ENCODE results near the gene TTLL11. TPM values are rescaled to one million over a fixed set of nuclear protein-coding genes. Genes with fewer than 3 reads are reported as not detected.

The TTLL11 gene
- total RNA-seq, 1 donor from 2014 or later = 1.9 TPM

GRCh38 chr9:122125509-122126330 is 32.6 kb upstream of the TTLL11 start:
- DNase-seq (ENCODE audit: low read depth in 2 of 2) = peak in 1 of 2 donors; percentile 59

DNA sequence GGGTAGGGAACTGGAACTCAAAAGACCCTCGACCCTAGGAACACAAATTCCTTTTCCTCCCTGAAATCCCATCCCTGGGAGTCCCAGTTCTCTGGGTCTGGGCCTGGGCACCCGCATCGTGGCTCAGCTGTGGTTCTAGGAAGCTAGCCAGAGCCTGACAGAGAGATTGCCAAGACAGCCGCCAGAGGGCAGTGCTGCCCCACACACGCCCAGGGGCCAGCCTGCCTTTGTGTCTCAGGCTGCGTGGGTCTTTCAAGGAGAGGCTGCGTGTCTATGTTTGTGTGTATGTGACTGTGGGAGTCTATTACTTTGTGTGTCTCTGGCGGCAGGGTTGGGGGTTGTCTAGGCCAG is 32.0 kb upstream of the TTLL11 start:
- peak; percentile 45 to 80 for DNase-seq (ENCODE audit: low read depth in 2 of 2)

DNA sequence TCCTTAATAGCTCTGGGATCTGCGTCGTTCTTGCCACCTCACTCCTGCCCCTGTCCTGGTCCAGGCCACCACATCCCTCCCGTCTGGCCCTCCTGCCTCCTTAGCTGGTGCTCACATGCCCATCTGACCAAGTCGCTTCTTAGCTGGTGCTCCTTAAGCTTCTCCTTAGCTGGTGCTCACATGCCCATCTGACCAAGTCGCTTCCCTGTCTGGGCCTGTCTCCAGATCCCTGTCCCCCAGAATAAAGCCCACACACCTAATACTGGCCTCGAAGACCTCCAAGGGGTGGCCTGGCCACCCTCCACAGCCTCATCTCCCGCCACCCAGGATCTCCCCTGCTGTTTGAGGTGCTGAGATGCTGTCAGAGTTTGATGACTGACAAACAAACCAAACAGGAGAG is 31.4 kb upstream of the TTLL11 start:
- DNase-seq (ENCODE audit: low read depth in 2 of 2) = no peak

GRCh38 chr9:122124048-122124447 is 30.9 kb upstream of the TTLL11 start:
- no peak for DNase-seq (ENCODE audit: low read depth in 2 of 2)

GRCh38 chr9:122122903-122123632 is 30.0 kb upstream of the TTLL11 start:
- peak in 1 of 2 donors; percentile 61 for DNase-seq (ENCODE audit: low read depth in 2 of 2)

GRCh38 chr9:122122468-122122867 is 29.4 kb upstream of the TTLL11 start:
- DNase-seq (ENCODE audit: low read depth in 2 of 2) = no peak

- no peak for DNase-seq (ENCODE audit: low read depth in 2 of 2)
Measured at GRCh38 chr9:122121931-122122330, 28.8 kb upstream of the TTLL11 start.

DNA sequence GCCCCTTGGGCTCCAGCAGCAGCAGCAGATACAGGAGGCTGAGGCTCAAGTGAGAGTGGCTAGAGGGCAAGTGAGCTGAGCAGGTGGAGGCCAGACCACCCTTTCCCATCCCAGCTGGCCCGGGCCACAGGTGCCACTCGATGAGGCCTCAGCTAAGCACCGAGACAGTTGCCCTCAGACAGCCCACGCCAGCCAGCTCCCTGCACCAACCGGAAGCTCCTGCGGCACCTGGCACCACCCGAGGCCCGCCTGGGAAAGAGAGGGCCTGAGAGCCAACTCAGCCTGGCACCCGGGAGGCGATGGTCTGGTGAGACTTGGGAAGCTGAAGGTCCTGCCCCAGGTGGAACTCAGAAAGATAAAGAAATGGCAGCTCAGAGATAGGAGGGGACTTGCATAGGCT is 28.3 kb upstream of the TTLL11 start:
- no peak for DNase-seq (ENCODE audit: low read depth in 2 of 2)

DNA sequence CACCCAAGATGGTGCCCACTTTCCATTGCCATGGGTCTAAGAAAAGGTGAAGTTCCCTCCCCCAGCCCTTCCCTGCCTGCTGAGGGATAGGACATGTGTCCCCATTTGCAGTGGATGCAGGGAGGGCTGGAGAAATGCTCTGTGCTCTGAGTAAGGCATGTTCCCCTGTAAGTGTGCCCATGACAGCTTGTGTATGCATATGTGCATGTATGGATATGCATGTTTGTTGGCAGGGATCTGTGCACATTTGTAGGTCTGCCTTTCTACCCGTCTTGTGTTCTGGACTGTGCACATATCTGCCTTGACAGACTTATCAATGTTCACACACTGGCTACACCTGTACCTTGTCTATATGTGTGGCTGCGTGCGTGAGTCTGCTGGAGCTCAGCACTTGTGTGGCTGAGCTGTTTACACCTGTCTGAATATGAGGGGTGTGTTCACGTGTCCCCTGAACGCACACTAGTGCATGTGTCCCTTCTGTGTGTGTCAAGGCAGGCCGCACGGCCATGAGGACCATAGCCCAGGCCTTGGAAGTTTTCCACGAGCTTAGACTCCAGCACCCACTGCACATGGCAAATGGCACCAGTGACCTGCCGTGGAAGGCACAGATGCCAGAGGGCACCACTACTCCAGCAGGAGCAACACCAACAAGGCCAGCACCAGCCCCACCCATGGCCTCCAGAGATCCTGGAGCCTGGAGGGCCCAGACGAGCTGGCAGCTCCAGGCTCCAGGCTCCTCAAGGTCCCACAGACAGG is 27.4 kb upstream of the TTLL11 start:
- no peak for DNase-seq (ENCODE audit: low read depth in 2 of 2)

DNA sequence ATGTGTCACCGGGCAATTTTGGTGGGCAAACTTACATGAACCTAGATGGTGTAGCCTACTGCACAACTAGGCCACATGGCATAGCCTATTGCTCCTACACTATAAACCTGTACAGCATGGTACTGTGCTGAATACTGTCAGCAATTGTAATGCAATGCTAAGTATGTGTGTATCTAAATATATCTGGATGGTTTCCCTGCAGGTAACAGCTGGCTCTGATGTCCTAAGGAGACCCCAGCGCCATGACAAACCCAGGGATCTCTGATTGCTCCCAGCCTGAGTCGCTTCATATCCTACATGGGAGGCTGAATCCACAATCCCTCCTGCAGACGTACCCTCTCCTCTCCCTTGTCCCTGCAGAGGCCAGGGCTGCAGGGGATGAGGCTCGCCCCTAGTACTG is 26.6 kb upstream of the TTLL11 start:
- DNase-seq (ENCODE audit: low read depth in 2 of 2) = no peak

- DNase-seq (ENCODE audit: low read depth in 2 of 2) = no peak
Measured at GRCh38 chr9:122119166-122119521, 26.0 kb upstream of the TTLL11 start.

DNA sequence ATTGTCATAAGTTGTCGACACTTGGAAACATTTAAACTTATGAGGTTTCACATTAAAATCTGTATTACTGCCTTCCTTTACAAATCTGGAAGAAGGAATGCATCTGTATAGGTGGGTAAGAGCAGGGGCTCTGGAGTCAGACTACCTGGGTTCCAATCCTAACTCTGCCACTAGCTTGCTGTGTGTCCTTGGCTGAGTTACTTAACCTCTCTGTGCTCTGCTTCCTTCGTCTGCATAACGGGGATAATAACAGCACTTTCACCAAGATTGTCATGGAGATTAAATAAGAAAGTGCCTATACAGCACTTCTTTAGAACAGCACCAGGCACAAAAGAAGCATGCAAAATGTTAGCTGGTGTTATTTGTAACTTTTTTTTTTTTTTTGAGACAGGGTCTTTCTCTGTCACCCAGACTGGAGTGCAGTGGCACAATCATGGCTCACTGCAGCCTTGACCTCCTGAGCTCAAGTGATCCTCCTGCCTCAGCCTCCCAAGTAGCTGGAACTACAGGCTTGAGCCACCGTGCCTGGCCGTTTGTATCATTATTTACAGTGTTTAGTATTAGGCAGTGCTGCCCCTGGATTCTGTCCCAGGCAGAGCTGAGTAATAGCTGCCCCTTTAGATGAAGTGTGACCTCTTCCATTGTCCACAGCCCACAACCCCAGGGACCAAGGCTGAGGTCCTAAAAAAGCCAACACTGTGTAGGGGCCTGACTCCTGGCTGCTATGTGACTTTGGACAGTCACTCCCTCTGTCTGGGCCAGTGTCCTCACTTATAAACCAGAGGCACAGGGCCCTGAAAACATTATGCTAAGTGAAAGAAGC is 25.4 kb upstream of the TTLL11 start:
- peak in 1 of 2 donors; percentile 14 for DNase-seq (ENCODE audit: low read depth in 2 of 2)

DNA sequence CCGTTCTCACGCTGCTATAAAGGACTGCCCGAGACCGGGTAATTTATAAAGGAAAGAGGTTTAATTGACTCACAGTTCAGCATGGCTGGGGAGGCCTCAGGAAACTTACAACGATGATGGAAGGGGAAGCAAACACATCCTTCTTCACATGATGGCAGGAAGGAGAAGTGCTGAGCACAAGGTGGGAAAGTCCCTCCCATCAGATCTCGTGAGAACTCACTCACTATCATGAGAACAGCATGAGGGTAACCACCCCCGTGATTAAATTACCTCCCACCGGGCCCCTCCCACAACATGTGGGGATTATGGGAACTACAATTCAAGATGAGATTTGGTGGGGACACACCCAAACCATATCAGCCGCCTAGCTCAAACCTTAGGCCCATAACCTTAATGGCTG is 24.1 kb upstream of the TTLL11 start:
- peak in 1 of 2 donors; percentile 23 for DNase-seq (ENCODE audit: low read depth in 2 of 2)

DNA sequence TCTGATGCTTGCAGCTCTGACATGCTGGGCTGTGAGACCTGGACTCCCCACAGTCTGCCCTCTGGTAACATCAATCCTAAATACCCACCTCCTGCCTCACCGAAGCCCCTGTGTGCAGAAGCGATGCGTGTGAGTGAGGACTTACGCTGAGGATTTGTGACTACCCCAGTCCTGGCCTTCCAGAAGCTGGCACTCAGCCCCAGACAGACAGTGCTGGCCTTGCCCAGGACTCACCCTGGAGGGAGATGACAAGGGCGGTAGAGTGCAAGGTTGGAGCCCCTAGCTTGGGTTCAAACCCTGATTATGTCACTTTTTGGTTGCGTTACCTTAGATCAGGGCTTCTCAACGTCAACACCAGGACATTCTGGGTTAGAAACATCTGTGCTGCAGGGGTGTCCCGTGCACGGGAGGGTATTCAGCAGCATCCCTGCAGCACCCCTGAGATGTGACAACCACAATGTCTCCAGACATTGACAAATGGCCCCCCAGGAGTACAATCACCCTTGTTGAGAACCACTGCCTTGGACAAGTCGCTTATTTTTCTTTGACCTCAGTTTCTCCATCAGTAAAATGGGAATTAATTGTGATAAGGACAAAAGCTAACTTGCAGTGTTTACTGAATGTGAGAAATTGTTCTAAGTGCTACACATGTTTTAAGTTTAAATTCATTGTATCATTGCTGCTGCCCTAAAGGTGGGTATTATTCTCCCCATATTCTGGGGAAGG is 23.5 kb upstream of the TTLL11 start:
- no peak for DNase-seq (ENCODE audit: low read depth in 2 of 2)

GRCh38 chr9:122116040-122116439 is 22.9 kb upstream of the TTLL11 start:
- DNase-seq (ENCODE audit: low read depth in 2 of 2) = no peak

DNA sequence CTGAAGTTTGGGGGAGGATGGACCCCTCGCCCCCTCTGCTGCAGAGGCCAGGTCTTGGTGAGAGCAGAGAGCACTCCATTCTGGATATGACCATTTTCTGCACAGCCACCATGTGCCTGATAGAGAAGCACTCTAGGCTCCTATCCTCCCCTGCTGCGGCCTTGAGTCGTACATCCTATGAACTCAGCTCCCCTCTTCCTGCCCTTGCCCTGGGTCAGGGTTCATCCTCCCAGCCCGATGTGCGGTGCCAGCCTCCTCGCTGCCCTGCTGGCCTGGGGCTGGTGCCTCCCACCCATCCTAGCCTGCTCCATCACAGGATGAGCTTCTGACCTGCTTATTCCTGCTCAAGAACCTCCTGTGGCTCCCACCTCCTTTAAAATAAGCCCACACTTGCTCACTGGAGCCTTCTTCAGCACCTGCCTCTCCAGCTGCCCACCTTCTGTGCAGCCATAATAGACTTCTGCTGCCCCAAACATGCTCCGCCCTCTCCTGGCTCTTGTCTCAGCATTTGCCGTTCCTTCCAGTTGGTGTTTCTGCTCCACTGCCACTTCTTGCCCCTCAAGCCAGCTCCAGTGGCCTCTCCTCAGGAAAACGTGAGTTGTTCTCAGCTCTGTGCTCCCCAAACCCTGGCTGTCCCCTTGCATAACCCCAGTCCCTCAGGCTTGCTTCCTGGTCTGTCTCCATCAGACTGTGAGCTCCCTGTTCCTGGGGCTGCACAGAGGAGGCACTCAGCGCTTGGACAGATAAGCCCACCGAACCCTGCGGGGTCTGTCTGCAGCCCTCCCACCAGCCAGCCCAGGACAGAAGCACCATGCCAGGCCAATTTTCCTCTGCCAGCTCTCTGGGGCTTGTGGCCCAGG is 22.3 kb upstream of the TTLL11 start:
- DNase-seq (ENCODE audit: low read depth in 2 of 2) = no peak

GRCh38 chr9:122113574-122113973 is 20.5 kb upstream of the TTLL11 start:
- DNase-seq (ENCODE audit: low read depth in 2 of 2) = no peak

- DNase-seq (ENCODE audit: low read depth in 2 of 2) = no peak
Measured at GRCh38 chr9:122112238-122112637, 19.1 kb upstream of the TTLL11 start.

GRCh38 chr9:122111413-122112085 is 18.4 kb upstream of the TTLL11 start:
- no peak for DNase-seq (ENCODE audit: low read depth in 2 of 2)

Data from dermis microvascular lymphatic vessel endothelial cell (primary cell).